ENCODE results near the gene ZMYM2.

- TF ChIP-seq CTCF (IDR thresholded peaks at IDR 0.05) (no peak), POLR2A (IDR thresholded peaks at IDR 0.05) (no peak)
Observed at GRCh38 chr13:20028953-20029352, 70.4 kb downstream of the ZMYM2 start.

Measured in uterus (tissue), 2 donors.